Stimulated activated CD8-positive, alpha-beta memory T cell treated with anti-CD3 and anti-CD28 coated beads, Interleukin-4, amount 100 ng/mL, for 4 hours (primary cell): ENCODE measurements around the gene DERL3.

Source experiments
- DNase-seq, 2 donors: peaks; one replicate each; pipeline ENCODE4 v3.0.0-alpha.2; 2020; ENCODE audit warnings: low read depth in 2 of 2, low spot score in 1 of 2

DERL3 gene

DNA sequence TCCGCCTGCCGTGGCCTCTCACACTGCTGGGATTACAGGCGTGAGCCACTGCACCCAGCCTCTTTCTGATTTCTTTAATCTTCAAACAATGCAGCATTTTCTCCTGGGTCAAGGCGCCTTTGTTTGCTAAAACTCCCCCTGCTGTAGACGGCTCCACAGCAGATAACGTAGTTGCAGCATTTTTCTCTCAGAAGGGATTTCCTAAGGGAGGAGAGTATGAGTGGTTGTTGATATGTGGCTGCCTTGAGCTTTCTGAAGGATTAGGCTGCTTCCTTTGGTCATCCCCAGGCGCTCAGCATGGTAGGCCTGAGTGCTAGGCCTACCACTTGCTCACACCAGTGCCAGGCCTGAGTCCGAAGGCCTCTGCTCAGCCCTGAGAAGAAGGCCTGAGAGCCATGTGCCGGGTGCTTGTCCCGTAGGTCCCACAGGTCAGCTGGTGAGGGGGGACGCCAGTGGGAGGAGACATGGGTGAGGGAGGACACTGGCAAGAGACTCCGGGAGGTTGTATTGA is 34.0 kb downstream of the DERL3 start:
- no peak for DNase-seq

DNA sequence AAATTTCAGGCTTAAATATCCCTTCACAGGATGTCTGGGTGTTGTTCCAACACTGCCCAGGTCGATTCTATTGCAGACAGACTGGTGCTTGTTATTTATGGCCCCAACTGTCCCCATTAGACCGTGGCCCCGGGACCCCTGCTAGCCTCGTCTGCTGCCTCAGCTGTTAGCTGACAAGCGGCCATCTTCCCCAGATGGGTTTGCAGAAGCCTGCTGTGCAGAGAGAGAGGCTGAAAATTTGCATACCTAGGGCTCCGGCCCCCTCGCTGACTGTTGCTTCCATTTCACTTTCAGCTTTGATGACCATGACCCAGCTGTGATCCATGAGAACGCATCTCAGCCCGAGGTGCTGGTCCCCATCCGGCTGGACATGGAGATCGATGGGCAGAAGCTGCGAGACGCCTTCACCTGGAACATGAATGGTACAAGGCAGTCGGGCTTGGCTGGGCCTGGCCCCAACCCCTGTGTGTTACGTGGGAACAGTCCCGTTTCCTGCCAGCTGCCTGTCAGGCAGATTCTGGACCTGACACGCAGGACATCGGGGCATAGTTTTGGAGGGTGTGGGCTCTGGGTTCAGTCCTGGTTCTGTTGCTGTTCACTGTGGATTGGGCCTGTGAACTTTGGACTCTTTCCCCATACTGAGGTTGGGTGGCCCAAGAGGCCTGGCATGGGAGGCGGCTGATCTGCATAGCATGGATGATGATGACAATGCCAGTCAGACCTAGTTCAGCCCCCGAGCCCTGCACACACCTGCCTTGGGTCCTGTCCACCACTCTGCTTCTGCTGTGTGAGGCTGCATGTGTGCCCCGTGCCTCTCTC is 35.6 kb downstream of the DERL3 start:
- DNase-seq: no peak

DNA sequence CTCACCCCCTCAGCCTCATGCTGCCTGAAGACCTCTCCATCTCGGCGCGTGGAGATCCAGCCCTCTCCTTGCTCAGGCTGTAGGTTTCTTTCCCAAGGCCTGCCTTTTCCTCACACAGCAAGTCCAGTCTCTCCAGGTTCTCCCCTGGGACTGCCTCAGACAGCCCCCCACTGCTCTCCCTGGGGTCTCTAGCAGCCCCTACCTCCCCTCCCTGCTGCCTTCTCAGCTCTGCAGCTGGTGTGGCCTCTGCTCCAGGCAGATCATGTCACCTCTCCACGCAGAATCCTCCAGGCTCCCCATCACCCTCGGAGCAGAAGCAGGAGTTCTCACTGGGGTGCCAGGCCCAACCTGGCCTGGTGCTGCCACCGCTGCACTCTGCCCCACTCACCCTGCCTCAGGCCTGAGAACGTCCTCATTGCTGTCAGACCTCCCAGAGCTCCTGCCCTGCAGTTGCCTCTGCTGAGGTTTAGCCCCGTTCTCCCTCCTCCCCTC is 36.9 kb downstream of the DERL3 start:
- no peak for DNase-seq

DNA sequence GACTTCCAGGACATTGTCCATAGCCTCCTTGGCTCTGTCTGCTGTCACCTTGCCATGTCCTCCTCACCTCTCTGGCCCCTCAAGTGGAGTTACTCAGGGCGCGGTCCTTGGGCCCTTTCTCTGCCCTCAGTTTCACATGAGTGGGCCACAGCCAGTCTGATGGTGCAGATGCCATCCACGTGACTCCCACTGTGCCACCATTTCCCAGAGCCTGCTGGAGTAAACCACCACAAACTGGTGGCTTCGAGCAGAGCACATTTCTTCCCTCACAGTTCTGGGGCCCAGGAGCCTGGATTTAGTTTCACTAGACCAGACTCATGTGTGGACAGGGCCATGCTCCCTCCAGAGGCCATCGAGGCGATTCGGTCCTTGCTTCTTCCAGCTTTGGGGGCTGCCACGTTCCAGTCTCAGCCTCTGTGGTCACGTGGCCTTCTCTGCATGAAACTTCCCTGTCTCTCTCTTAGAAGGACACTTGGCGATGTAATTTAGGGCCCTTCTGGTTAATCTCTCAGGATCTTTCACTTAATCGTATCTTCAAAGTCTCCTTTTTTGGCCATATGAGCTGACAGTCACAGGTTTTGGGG is 37.5 kb downstream of the DERL3 start:
- DNase-seq: no peak

DNA sequence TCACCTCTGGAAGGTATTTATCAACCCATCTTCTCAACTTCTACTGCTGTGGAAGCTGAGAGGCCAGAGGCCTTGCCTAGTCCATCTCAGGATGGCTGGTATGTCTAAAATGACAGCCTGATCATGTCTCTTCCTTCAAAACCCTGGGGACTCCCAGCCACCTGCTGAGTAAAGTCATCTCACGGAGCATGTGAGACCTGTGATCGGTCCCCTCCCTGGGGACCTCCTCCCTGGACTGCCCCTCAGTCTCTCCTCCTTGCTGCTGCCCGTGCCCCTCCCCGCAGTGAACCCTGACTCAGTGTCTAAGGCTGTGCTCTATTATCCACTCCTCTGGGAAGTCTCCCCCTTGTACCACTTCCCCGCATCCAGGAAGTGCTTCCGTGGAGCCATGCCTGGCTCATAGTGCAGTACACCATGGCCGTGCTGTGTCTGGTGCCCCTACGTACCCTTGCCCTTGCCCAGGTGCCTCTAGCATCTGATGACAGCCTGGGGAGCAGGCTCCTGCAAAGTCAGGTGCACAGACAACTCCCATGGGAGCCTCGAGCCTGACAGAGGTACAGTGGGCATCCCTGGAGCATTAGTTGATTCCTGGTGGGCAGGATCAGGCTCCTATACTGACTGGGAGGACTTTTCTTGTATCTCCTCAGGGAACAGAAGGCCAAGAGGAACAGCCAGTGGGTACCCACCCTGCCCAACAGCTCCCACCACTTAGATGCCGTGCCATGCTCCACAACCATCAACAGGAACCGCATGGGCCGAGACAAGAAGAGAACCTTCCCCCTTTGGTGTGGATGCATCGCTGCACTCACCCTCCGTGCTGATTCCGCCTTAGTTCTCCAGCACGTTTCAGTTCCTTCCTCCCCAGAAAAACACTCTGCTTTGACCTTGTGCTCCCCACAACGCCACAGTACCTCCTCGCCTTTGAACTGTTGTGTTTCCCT is 38.2 kb downstream of the DERL3 start:
- no peak for DNase-seq

DNA sequence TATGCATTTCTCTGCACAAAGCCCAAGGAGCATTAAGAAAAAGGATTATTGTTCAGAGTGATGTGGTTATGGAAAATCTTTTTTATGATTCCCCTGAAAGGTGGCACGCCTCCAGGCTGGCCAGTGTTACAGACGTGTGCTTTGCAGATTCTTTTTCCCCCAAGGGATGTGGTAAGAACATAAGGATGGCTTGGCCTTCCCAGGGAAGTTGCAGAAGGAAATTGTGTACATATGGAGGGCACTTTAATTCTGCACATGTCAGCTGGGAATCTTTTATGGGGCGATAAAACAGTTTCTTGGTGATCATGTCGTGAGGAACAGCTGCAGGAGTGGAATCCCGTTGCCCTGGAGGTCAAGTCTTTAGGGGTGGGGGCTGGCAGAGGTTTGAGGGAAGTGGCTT is 42.3 kb downstream of the DERL3 start:
- no peak for DNase-seq

DNA sequence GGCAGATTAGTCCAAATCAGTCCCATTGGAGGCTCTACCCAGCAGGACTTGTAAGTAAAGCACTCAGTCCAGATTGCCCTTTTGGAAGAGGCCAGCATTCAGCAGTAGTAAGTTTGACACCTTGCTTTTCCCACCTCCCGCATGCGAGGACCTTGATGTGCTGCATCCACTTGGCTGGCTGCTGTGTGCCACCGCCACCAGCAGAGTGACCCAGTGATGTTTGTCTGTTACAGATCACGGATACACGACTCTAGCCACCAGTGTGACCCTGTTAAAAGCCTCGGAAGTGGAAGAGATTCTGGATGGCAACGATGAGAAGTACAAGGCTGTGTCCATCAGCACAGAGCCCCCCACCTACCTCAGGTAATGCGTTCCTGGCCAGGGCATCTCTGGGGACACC is 45.5 kb downstream of the DERL3 start:
- no peak for DNase-seq

DNA sequence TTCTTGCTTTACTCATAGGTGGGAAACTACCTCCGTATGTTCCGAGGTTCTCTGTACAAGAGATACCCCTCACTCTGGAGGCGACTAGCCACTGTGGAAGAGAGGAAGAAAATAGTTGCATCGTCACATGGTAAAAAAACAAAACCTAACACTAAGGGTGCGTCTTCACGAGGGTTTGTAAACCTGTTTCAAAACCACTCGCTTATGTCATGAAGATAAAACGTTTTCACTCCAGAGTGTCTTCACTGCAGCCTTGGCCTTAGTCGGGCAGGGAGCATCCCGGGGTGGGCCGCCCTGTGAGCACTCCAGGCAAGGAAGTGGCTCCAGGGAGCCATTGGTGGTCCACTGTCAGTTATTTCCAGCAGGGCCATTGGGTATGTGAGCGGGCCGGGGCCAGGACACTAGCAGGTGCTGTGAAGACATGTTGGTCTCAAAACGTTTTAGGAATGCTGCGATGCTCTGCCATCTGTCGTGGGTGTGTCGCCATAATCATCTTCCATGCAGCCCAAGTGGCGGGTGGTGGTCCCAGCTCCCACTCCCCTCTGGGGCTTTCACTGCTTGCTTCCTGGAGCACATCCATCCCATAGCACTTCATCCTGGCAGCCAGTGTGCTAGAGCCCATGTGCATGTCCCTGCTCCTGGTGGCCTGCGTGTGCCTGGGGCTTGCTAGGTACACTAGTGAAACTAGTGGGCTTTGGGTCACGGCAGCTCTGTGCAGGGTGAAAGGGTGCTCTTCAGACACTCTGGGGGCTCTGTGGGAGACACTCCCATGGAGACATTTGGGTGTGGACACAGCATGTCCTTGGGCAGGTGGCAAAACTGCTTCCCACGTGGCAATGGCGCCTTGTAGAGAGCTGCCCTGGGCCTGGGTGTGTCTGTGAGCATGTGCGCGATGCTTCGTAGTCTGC is 46.8 kb downstream of the DERL3 start:
- no peak for DNase-seq

DNA sequence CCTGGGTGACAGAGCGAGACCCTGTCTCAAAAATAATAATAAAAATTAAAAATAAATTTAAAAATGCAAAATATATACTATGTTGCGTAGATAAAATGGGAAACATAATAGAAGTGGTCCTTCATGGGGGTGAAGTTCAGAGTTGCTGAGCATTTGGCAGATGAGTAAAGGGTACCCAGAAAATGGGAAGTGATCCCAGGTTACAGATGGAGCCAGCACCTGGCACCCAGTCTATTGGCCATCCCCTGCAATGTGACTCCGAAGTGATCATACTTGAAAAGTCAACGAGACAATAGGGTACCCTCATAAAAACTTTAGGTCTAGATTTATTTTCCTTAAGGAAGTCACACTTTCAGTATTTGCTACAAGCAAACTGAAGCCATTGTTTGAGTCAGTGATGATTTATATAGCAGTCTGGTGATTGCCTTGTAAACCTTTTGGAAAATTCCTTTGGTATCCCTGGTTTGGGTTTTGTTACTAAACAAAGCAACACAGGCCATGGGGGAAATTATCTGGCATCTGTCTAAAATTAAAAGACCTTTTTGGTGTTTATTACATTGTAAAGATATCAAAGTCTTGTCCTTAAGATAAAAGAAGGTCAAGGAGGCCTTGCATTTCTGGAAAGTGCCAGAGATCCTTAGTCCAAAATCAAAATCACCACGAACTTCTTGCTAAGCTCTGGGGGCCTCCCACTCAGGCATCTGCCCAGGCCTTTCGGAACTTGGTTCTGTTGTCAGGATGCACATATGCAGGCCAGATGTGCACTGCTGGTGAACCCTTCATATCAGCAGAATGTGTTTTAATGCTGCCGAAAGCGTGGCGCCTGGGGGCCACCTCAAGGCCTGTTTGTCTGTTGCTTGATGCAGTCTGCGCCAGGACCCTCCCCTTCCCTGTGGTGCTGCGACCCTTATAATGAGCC is 47.7 kb downstream of the DERL3 start:
- DNase-seq: no peak

DNA sequence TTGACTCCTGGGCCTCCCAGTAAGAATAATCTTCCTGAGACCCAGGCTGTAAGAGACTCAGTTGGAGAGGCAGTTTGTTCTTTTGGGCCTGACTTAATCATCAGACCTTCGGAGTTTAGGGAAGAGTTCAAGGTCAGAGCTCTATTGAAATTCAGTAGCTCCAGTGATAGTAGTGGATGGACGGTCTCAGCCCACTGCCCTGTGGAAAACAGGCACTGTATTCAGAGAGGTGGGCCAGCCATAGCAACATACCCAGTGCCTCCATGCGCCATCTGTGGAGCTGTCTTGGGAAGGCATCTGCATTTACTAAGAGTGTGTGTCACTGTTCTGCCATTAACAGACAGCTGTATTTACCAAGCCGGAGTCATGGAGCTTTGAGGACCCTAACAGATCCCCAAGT is 49.2 kb downstream of the DERL3 start:
- no peak for DNase-seq

DNA sequence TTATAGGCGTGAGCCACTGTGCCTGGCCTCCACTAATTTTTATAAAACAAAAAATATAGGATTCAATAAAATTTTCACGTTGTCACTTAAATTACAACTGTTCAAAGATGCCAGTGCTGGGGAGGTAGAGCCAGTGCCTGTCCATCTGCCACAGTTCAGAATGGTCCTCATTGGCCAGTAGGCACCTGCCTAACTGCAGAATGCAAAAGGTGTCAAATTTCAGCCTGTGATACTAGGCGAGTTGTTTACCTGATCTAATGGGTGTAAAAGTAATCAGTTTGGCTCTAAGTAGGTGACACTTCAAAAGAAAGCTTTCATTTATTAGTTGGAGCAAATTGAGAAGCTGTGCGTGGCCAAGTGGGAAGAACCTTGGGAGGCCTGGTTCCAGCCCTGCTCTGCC is 49.7 kb downstream of the DERL3 start:
- DNase-seq: no peak

DNA sequence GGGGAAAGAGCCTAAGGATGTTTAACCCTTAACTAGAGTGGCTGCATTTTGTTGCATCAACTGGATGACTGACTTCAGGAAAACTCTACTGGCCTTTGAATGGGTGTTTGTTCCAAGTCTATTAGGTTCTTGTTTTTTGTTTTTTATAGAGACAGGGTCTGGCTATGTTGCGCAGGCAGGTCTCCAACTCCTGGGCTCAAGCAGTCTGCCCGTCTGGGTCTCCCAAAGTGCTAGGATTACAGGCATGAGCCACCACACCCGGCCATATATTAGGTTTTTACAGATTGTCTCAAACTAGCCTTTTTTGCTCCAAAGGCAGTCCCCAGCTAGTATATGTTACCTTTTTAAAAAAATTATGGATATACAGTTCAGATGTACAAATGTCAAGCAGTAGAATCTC is 50.9 kb downstream of the DERL3 start:
- DNase-seq: no peak

DNA sequence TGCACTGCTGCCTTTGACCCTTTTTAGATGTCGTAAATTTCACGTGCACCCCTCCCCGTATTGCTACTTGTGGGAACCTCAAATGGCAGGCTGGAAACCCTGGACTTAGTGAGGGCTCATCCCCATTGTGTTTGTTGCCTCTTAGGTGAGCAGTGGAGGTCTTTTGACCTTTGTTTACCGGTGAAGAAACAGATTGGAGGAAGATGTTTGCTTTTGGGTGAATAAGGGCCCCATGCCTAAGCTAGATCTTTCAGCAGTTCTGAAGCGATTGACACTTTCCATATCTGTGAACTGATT is 51.3 kb downstream of the DERL3 start:
- no peak for DNase-seq

DNA sequence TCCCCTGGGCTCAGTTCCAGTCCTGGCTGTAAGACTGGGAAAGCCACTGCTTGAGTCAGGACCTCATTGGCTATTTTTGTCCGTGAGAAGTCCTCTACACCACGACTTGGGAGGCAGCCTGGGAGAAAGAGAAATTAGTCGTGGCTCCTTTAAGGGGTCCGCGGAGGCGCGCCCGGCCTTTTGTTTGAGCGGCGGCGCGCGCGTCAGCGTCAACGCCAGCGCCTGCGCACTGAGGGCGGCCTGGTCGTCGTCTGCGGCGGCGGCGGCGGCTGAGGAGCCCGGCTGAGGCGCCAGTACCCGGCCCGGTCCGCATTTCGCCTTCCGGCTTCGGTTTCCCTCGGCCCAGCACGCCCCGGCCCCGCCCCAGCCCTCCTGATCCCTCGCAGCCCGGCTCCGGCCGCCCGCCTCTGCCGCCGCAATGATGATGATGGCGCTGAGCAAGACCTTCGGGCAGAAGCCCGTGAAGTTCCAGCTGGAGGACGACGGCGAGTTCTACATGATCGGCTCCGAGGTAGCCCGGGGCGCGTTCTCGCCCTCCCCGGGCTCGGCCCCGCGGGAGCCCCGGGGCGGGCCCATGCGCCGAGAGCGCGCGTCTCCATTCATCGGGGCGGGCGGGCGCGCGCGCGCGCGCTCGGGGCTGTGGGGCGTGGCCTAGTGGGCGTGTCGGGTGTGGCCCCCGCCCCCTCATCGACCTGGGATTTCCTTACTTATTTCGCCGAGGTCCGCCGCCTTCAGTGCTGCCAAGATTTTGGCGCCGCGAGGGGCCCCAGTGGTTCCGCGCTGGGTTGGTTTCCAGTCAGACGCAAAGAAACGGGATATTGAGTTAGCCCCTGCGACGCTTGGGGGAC is 51.8 kb downstream of the DERL3 start, which contains the start of gene SMARCB1:
SMARCB1 (plus strand) TSS at position 215 of the 848 bp plus-strand sequence; CDS start at position 419, 204 bp downstream.
- DNase-seq: peak; percentile 79 to 88

DNA sequence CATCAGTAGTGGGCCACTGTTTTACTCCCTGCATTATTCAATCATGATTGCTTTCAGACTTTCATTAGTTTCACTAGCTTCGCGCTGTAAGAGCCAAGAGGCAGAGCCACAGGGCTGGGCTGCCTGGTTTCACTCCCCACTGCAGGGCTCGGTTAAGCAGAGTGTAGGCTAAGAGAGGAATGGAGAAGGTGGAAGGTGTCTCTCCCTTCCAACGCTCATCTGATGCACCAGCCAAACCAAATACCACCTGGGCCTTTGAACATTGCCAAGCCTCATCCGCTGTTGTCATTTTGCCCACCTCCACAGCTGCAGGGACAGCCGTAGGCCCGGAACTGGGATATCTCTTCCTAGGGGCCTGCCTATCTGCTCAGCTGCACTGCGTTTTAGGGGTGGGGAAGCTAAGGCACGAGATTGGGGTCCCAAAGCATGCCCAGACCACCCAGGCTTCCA is 52.5 kb downstream of the DERL3 start:
- no peak for DNase-seq
